Stimulated activated CD4-positive, alpha-beta T cell treated with anti-CD3 and anti-CD28 coated beads, Interleukin-12 subunit alpha, Interleukin-12 subunit beta, amount 100 ng/mL, for 24 hours (primary cell): ENCODE measurements around the gene GSTT4.
"Not testable (repeated sequence)": the region's sequence is repeated elsewhere in the genome, so short reads cannot be mapped to it uniquely, and the experiment has no call there.

Source experiments
- DNase-seq, 2 experiments: peaks; one replicate each; pipeline ENCODE4 v3.0.0-alpha.2; 2020; ENCODE audit warnings: low read depth in 2 of 2

Gene GSTT4

GRCh38 chr22:24005201-24005600 lies at the start of gene GSTT4:
Gene GSTT4 (minus strand): TSS chr22:24005453. CDS start chr22:24005356, 97 bp downstream.
- DNase-seq: no peak

DNA sequence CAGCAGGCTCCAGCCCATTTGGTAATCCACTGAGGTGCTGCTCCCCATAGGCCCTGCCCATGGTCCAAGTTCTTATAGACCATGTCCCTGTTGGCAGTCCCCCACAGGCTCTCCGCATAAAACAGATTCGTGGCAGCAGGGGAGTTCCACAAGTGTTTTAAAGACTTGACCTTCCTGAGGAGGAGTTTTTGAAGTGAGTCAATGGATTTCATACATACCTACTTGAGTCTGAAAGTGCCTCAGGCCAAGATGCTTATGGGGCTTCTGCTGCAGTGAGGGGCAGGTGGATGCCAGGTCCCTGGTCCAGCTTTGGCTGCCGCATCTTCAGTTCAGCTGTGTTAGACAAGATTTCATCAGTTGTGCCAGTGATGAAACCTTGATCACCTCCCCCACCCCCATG lies 49.1 kb upstream of the GSTT4 start:
- DNase-seq: no peak

DNA sequence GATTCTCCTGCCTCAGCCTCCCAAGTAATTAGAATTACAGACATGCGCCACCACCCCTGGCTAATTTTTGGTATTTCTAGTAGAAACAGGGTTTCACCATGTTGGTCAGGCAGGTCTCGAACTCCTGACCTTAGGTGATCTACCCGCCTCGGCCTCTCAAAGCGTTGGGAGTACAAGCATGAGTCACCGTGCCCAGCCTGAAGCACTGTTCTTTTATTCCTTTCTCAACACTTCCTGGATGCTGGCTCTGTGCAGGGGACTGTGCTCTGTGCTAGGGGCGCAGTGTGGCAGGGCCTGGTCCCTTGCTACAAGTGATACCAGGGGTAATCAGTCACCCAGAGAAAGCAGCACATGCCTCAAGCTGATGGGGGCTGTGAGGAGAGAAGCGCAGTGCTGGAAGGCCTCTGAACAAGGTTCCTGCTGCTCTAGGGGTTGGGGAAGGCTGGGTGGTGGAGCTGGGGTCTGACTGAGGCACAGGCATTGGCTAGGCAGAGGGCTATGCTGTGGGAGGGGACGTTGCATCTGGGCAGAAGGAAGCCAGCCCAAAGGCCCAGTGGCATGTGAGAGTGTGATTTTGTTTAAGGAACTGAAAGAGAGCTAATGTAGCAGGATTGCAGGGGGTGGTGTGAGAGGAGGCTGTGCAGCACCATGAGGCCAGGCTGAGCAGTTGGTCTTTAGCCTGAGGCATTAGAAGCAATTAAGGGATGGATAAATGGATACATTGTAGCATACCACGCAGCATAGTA lies 48.4 kb upstream of the GSTT4 start:
- DNase-seq: no peak

DNA sequence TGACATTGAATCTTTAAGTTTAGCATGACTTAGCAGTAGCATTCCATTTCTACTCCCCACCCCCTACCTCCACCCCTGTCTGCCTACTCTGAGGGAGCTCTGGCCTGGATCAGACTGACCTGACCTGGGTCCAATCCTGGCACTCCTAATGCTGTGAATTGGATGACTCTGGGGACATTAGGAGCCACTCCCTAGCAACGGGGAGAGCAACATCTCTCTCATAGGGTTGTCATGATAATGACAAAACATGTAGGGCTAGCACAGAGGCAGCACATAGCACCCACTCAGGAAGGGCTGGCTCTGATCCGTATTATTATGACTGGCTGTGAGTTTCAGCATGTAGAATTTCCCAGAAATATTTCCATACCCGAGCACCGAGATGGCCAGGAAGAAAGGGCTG lies 46.3 kb upstream of the GSTT4 start:
- no peak for DNase-seq

DNA sequence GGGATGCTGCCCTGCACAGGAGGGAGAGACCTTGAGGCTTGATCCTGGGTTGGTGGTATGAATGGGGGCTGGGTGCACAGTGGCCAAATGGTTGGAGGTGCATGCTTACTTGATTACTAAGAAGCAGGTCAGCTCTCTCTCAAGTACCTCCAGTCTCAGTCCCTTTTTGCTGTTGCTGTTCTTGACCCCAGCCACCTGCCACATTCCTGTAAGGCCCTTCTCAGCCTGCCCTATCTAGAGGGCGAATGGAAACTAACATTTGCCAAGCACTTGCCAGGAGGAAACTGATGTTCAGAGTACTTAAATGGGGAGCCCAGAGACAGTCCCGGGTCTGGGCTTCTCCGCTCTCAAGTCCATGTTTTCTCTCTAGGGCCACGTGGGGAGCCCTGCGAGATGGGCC lies 45.8 kb upstream of the GSTT4 start:
- DNase-seq: no peak

DNA sequence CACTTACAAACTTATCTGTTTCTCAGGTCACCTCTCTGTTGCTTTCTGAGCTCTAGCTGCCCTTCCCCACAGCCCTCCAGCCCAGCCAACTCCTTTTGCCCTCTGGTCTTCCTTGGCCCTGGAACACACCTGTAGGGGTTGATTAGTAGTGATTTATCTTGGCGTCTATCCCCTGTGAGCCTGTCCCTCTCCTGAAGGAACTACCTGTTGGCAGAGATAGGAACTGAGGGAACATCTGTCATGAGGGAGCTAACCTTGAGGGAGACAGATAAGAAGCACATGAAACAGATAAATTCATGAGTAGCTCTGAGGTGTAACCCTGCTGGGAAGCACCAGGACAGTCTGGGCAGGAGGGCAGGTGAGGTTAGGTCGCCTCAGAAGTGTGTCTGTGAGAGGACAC lies 44.7 kb upstream of the GSTT4 start:
- no peak for DNase-seq

- DNase-seq: no peak
These were observed 44.0 kb upstream of the GSTT4 start for GRCh38 chr22:24049211-24049610.

DNA sequence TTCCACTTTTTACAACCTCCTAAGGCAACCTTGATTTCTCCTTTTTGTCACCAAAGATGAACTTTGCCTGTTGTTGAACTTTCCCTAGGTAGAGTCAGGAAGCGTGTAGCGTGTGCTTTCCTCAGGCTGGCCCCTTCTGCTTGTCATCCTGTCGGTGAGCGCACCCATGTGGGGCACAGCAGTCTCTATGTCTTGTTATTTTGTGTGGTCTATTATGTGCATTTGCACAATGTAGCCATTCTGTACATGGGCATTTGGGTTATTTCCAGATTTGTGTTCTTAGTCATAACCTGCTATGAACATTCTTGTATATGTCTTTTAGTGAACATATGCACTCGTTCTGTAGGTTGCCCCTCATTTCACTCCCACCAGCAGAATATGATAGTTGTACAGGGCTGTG lies 40.8 kb upstream of the GSTT4 start:
- DNase-seq: no peak

DNA sequence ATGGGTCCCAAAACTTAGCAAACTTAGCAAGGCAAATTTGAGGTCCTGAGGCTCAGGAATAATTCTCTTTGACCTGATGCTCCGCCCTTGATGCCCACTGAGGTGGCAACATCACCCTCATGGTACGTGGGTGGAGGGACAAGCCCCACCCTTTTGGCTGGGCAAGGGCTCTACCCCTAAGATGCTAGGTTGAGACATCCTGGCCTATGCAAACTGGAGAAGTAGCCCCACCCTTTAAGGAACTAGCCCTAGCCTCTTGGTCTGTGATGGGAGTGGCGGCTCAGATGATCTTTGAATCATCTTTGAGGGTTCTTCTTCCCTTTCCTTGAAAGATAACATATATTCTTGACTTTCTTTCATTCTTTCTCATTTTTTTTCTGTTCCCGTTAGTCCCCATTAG lies 38.7 kb upstream of the GSTT4 start:
- no peak for DNase-seq

DNA sequence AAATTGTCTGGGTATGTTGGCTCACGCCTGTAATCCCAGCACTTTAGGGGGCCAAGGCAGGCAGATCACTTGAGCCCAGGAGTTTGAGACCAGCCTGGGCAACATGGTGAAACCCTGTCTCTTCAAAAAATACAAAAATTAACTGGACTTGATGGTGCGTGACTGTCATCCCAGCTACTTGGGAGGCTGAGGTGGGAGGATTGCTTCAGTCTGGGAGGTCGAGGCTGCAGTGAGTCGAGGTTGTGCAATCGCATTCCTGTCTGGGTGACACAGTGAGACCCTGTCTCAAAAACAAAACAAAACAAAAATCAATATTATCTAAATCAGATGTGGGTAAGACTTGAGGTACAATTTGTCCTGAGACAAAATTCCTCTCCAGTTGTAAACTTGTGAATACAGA lies 38.2 kb upstream of the GSTT4 start:
- DNase-seq: not testable (repeated sequence)

GRCh38 chr22:24040946-24041345 lies 35.7 kb upstream of the GSTT4 start:
- DNase-seq: no peak

DNA sequence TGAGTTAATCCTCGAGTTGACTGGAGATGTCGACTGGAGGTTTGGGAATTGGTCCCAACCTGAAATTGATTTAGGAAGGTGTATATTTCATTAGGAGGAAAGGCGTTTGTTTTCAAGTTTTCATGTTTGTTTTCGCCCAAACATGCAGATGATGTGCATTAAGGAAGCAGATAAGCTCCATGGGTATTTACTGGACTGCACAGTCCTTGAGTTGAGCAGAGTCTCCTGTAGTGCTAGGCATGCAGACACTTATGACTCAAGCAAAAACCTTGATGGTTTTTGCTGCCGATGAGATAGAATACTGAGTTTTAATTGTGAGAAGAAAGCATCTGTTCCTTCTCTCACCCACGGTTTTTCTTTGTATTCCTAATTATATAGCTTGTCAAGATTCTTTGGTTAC lies 33.8 kb upstream of the GSTT4 start:
- DNase-seq: no peak

DNA sequence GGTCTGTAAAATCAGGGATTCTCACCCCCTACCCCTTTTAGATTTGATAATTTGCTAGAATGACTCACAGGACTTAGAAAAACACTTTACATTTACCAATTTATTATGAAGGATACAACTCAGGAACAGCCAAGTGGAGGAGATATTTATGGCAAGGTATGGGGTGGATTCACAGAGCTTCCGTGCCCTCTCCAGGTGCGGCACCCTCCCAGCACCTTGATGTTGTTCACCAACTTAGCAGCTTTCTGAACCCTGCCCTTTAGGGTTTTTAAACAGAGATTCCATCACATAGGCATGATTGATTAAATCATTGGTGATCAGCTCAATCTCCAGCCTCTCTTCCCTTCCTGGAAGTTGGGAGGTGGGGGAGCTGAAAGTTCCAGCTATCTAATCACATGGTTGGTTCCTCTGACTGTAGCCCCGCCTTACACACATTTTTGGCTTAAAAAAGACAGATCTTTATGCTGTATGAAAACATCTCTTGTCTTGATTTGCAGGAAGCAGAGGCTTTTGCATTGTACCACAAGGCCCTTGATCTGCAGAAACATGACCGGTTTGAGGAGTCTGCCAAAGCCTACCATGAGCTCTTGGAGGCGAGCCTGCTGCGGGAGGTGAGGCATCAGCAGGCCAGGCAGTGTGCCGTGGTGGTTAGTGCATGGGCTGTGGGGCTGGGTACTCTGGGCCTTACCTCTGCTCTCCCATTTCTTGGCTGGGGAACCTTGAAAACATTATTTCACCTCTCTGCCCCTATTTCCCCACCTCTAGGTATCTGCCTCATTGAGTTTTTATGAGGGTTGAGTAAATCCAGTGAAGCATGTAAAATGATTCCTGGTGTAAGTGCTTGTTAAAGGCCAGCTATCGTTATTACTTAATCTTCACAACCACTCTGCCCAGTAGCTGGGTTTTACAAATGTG lies 32.9 kb upstream of the GSTT4 start:
- no peak for DNase-seq

DNA sequence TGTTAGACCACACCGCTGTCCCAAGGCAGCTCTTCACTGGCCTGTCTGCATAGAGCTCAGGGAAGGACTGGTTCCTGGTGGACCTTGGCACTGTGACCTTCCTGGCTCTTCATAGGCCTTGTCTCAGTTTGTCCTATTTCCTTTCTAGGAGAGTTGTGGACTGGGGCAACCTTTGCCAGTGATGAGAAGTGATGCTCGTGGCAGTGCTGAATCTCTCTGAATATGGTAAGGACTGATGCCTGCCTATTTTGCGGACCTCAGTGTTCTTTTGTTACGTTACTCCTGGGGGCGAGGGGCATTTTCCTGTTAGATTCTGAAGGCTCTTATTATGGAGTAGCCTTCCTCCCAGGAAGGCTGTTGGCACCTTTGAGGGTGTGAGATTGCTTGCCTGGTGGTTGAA lies 30.0 kb upstream of the GSTT4 start:
- DNase-seq: no peak

GRCh38 chr22:24033731-24034130 lies 28.5 kb upstream of the GSTT4 start:
- no peak for DNase-seq

- DNase-seq: no peak
These were observed 25.0 kb upstream of the GSTT4 start for GRCh38 chr22:24030186-24030702.

GRCh38 chr22:24029304-24029703 lies 24.1 kb upstream of the GSTT4 start:
- no peak for DNase-seq

GRCh38 chr22:24028533-24028932 lies 23.3 kb upstream of the GSTT4 start:
- no peak for DNase-seq

DNA sequence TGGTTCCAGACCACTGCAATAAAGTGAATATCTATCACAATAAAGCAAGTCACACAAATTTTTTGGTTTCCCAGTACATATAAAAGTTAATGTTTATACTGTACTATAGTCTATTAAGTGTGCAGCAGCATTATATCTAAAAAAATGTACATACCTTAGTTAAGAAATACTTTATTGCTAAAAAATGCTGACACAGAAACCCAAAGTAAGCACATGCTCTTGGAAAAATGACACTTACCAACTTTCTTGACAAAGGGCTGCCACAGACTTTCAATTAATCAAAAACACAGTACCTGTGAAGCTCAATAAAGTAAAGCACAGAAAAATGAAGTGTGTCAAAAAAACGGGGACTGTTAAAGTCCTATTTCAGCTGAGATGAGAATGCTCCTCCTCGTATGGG lies 22.7 kb upstream of the GSTT4 start:
- DNase-seq: no peak

GRCh38 chr22:24027389-24027975 lies 22.2 kb upstream of the GSTT4 start:
- DNase-seq: no peak

GRCh38 chr22:24026733-24027132 lies 21.5 kb upstream of the GSTT4 start:
- no peak for DNase-seq

GRCh38 chr22:24026056-24026455 lies 20.8 kb upstream of the GSTT4 start:
- no peak for DNase-seq
